ENCODE results near the gene ANGPTL2. TPM values are rescaled to one million over a fixed set of nuclear protein-coding genes. Genes with fewer than 3 reads are reported as not detected.

Gene ANGPTL2
- total and polyA plus RNA-seq, 2 of the 4 experiments (the other 2 are of a cell fraction) = 9.5 to 25.1 TPM

DNA sequence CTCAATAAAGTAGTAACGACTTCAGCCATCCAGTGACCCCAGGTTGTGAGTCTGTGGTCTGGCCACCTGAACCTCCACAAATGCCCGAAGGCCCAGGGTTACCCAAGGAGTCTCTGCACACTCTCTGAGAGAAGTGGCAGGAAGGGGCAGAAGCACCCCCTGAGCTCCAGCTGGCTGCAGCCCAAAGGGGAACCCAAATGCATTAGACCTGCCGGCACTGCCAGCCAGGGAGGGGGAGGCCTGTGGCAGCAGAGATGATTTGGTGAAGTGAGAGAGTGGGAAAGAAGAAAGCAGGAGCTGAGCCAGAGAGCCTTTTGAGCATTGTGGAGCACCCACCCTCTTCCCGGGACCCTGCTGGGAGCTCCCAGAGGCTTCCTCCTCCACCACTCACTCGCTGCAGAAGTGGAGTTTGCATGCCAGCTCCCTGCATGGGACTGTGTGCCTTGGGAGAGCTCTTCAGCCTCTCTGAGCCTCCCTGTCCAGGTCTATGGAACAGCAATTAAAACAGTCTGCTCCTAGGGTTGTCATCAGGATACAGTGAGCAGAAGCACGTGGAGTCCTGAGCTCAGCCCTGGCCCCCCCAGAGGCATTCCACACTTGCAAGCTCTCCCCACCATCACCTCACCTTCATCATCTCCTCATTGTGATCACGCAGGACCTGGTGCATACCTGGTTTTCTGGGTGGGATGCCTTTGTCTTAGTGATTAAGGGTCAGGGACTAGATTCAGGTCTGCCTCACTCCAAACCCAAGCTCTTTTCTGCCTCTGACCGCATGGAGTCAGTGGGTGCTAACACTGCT is 13.8 kb upstream of the ANGPTL2 start:
- POLR2A ChIA-PET (ENCODE audit: unreplicated experiment) = no interaction called here
- TF ChIP-seq BHLHE40 (IDR thresholded peaks at IDR 0.05; ENCODE audit: low read depth, low read length) = no peak
- no peak for TF ChIP-seq CHD1 (IDR thresholded peaks at IDR 0.05; ENCODE audit: low read depth, low read length)
- TF ChIP-seq, protein P1, sequence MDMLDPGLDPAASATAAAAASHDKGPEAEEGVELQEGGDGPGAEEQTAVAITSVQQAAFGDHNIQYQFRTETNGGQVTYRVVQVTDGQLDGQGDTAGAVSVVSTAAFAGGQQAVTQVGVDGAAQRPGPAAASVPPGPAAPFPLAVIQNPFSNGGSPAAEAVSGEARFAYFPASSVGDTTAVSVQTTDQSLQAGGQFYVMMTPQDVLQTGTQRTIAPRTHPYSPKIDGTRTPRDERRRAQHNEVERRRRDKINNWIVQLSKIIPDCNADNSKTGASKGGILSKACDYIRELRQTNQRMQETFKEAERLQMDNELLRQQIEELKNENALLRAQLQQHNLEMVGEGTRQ (IDR thresholded peaks at IDR 0.05; ENCODE audit: low read depth, low read length) = no peak
- no peak for TF ChIP-seq SMC3 (IDR thresholded peaks at IDR 0.05; ENCODE audit: low read depth, low read length)
- no peak for TF ChIP-seq MAZ (IDR thresholded peaks at IDR 0.05; ENCODE audit: borderline replicate concordance, low read depth, low read length)
- TF ChIP-seq FOS (IDR thresholded peaks at IDR 0.05; ENCODE audit: low read depth, low read length) = no peak
- no peak for TF ChIP-seq CEBPB (IDR thresholded peaks at IDR 0.05; ENCODE audit: low read depth, low read length)
- TF ChIP-seq RCOR1 (IDR thresholded peaks at IDR 0.05; ENCODE audit: insufficient replicate concordance, low read length) = no peak
- TF ChIP-seq MAFK (IDR thresholded peaks at IDR 0.05; ENCODE audit: low read depth, low read length) = no peak
- no peak for TF ChIP-seq POLR2A (IDR thresholded peaks at IDR 0.05; ENCODE audit: low read depth, low read length)
- no peak for TF ChIP-seq NFE2L2 (IDR thresholded peaks at IDR 0.05; ENCODE audit: low read depth, low read length)

More for the DNA sequence above, 13.8 kb upstream of the ANGPTL2 start:
- H3K9me3 ChIP-seq (ENCODE audit: control insufficient read depth, insufficient read depth, low read length) = no peaks in the 10 kb centered on the region
- H3K9ac ChIP-seq (ENCODE audit: low read depth, low read length) = no peak overlapping the region
- peaks cover 31% of the 10 kb centered on the region for H3K4me1 ChIP-seq (ENCODE audit: control insufficient read depth, insufficient read depth, low read length)
- H3K4me2 ChIP-seq (ENCODE audit: low read depth, low read length) = no peak overlapping the region
- H2AK9ac ChIP-seq (replicated peaks; ENCODE audit: low read depth, low read length, poor library complexity) = no peak overlapping the region
- no TSS peak for BruUV-seq (replicated peaks)
- CTCF ChIA-PET = interaction anchor here (1.7 kb wide), 1 partner anchor 11 kb away, joined by 4 read pairs; no protein-coding TSS in a partner anchor
- H3K4me3 ChIP-seq (ENCODE audit: insufficient read depth, low read depth, low read length) = no peak overlapping the region
- H4K8ac ChIP-seq (ENCODE audit: low read depth in 2 of 2, low read length in 2 of 2) = no peak overlapping the region
- H3K23ac ChIP-seq (ENCODE audit: low read depth, low read length) = no peak overlapping the region
- H3K27me3 ChIP-seq (ENCODE audit: control insufficient read depth, insufficient read depth, low read length) = peaks cover 4% of the 10 kb centered on the region; the same call in 1 of the 2 replicates
- H3K27ac ChIP-seq (ENCODE audit: insufficient read depth, low read length) = no peak overlapping the region
- peaks cover 23% of the 10 kb centered on the region for H3K9me1 ChIP-seq (ENCODE audit: insufficient read depth, low read length)
- H2AFZ ChIP-seq (replicated peaks; ENCODE audit: low read length, poor library complexity) = no peak overlapping the region
- intact Hi-C loops (cut with micrococcal nuclease) = no loop called here
- no peak overlapping the region for H3K18ac ChIP-seq (ENCODE audit: low read depth, low read length)
- no peak for DNase-seq
- no peak overlapping the region for H2BK5ac ChIP-seq (ENCODE audit: low read depth, low read length, poor library complexity, severe bottlenecking)
- H4K91ac ChIP-seq (ENCODE audit: insufficient read depth, low read depth, low read length) = no peak overlapping the region; the same call in 1 of the 2 replicates
- peaks cover 3% of the 10 kb centered on the region; the same call in 1 of the 2 replicates for H4K20me1 ChIP-seq (ENCODE audit: insufficient read depth, low read length)
- H2BK15ac ChIP-seq (ENCODE audit: low read depth, low read length) = peak overlapping the region; percentile 22; the same call in 1 of the 3 replicates
- H3K79me1 ChIP-seq (ENCODE audit: low read depth in 1 of 2, low read length in 2 of 2) = peaks cover 0 to 11% of the 10 kb centered on the region in 2 experiments; a peak in 2 of 4 replicates
- ATAC-seq (ENCODE audit: low read depth) = no peak
- H3K56ac ChIP-seq (ENCODE audit: extremely low read depth, insufficient read depth, low read length) = no peak overlapping the region
- in situ Hi-C loops (cut with MboI; ENCODE audit: low sequenced_read_pairs) = no loop called here
- no peak overlapping the region; the same call in 1 of the 2 replicates for H3K4ac ChIP-seq (ENCODE audit: low read depth, low read length)
- 57% methylated on average over 1 of the region's 8 CpGs; no CpG with 5 or more reads in 1 of the 2 experiments for WGBS, 2 experiments (ENCODE audit: extremely low coverage in 2 of 2, insufficient read length in 1 of 2)
- H2AK5ac ChIP-seq (ENCODE audit: low read depth, low read length) = peak overlapping the region; percentile 28; the same call in 1 of the 2 replicates
- H4K5ac ChIP-seq (ENCODE audit: low read depth, low read length) = no peak overlapping the region
- dilution Hi-C loops (cut with HindIII; ENCODE audit: low sequenced_read_pairs, unreplicated experiment) = no loop called here
- H3K36me3 ChIP-seq (ENCODE audit: control insufficient read depth, insufficient read depth, low read length) = no peaks in the 10 kb centered on the region
- 0 out of 2 replicates have a peak overlapping the region, but pooled peaks have one; percentile 88 for H2BK20ac ChIP-seq (ENCODE audit: low read depth, low read length)
- H3K14ac ChIP-seq (replicated peaks; ENCODE audit: low read depth, low read length) = no peak overlapping the region
- no peak overlapping the region for H2BK120ac ChIP-seq (ENCODE audit: low read depth, low read length)
